ENCODE data around the gene MPG.

GRCh38 chr16:85407-85782 lies 7.4 kb downstream of the MPG start:
- no peak for TF ChIP-seq POLR2AphosphoS5 (IDR thresholded peaks at IDR 0.05; ENCODE audit: low read depth, low read length)
- TF ChIP-seq TAF1 (IDR thresholded peaks at IDR 0.05; ENCODE audit: borderline replicate concordance, insufficient read depth, low read length): no peak
- TF ChIP-seq, protein P1, sequence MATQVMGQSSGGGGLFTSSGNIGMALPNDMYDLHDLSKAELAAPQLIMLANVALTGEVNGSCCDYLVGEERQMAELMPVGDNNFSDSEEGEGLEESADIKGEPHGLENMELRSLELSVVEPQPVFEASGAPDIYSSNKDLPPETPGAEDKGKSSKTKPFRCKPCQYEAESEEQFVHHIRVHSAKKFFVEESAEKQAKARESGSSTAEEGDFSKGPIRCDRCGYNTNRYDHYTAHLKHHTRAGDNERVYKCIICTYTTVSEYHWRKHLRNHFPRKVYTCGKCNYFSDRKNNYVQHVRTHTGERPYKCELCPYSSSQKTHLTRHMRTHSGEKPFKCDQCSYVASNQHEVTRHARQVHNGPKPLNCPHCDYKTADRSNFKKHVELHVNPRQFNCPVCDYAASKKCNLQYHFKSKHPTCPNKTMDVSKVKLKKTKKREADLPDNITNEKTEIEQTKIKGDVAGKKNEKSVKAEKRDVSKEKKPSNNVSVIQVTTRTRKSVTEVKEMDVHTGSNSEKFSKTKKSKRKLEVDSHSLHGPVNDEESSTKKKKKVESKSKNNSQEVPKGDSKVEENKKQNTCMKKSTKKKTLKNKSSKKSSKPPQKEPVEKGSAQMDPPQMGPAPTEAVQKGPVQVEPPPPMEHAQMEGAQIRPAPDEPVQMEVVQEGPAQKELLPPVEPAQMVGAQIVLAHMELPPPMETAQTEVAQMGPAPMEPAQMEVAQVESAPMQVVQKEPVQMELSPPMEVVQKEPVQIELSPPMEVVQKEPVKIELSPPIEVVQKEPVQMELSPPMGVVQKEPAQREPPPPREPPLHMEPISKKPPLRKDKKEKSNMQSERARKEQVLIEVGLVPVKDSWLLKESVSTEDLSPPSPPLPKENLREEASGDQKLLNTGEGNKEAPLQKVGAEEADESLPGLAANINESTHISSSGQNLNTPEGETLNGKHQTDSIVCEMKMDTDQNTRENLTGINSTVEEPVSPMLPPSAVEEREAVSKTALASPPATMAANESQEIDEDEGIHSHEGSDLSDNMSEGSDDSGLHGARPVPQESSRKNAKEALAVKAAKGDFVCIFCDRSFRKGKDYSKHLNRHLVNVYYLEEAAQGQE (IDR thresholded peaks at IDR 0.05; ENCODE audit: insufficient read depth in 1 of 2, low read depth in 2 of 2, low read length in 2 of 2): no peak
- no peak for TF ChIP-seq SIN3A (IDR thresholded peaks at IDR 0.05; ENCODE audit: borderline replicate concordance, insufficient read depth, low read length)
- no peak for TF ChIP-seq FOXP2 (optimal IDR thresholded peaks at IDR 0.05; ENCODE audit: borderline replicate concordance, extremely low read depth, extremely low read length, insufficient read depth)

Measured in PFSK-1 (cell line).